GM21360 (cell line): ENCODE results near the gene CNGB1.
"Not testable (repeated sequence)": the region's sequence is repeated elsewhere in the genome, so short reads cannot be mapped to it uniquely, and the experiment has no call there.

Source experiments
- ATAC-seq: cut with Tn5 transposase; IDR thresholded peaks from one replicate; pipeline ENCODE4 v1.9.1; 2021; ENCODE audit warnings: mild to moderate bottlenecking, moderate library complexity; ENCODE audit not compliant: unreplicated experiment

Gene CNGB1

DNA sequence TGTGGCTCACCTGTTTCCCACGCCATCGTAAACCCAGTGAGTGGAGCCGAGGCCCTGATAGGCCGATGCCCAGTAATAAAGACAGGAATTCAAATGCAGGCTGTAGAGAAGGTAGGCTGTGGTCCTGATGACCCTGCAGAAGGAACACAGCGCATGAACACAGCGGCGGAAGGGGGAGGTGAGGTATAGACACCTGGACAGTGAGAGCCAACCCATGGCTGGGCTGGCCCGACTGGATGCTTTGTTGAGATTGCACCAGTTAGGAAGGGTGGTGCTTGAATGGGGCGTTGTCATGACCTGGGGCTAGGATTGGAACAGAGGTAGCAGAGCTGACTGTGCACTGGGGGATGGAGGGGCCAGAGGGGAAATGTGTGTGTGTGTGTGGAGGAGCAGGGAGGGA is 59.2 kb downstream of the CNGB1 start:
- no peak for ATAC-seq

GRCh38 chr16:57910696-57911095 is 60.2 kb downstream of the CNGB1 start:
- no peak for ATAC-seq

- ATAC-seq: no peak
These were observed 62.4 kb downstream of the CNGB1 start for GRCh38 chr16:57908409-57908987.

DNA sequence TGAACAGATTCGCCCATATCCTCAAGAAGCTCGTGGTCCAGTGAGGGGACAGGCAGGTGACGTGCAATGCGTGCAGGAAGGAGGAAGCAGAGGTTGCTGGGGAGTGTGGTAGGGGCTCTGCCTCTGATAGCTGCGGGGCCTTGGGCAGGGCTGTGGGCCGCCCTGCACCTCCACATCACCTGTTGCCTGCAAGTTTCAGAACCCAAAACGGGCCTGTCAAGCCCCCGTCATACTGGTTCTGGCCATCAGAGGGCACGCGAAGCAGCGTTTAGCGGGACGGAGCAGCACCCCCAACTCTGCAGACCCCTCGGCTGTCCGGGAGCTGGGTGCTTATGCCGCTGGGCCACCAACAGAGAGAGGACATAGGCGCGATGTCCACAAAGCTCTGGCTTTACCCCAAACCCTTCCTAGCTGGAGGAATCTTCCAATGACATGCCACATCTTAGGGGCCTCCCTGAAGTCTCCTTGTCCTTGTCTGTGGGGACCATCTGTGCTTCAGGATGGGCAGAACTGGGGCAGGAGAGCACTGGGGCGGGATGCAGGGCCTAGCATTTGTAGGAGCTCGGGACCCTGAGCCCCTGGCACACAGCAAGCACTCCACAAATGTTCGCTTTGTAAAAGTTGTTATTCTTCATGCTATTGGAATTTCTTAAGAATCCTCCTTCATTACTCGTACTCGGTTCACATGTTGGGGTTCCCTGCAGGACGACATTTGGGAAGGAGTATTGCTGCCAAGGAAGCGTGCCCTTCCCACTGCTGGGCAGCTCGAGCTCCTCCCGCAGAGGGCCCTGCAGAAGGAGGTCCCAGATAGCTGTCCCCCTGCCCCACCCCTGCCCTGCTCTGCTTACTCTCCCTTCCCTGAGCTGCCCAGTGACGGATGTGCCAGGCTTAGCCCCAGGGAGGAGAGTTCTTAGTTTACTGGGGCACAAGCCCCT is 64.3 kb downstream of the CNGB1 start:
- ATAC-seq: no peak

DNA sequence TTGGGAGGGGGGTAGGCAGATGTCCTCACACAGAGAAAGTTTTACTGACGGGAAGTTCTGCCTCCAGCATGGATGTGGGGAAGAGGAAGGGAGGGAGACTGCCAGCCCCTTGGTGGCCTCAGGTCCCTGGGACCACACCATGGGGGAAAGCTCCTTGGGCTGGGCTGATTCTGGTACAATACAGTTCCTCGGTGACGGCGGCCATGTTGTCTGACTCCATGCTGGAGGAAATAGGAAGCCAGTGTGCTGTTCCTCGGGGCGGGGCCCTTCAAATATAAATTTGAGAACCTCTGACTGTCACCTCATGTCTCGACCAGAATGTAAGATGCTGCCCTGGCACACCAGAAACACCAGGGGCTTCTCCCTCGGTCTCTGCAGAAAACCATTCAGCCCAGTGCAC is 66.8 kb downstream of the CNGB1 start:
- ATAC-seq: no peak

DNA sequence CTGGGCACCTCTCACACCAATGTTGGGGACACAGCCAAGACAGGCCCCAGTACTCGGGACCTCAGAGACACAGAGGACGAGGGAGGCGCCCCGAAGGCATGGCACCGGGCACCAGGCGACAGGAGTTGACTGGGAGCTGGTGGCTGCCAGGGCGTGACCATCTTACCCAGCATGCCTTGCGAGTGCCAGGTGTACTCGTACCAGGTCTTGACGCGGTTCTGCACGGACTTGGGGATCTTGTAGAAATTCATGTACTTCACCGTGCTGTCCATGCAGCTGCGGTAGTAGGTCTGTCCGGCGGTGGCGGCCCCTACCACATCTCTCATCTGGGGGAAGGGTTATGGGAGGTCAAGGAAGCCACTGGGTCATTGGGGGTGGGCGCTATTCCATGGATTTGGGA is 67.3 kb downstream of the CNGB1 start:
- no peak for ATAC-seq

GRCh38 chr16:57901480-57902069 is 69.4 kb downstream of the CNGB1 start:
- ATAC-seq: no peak

DNA sequence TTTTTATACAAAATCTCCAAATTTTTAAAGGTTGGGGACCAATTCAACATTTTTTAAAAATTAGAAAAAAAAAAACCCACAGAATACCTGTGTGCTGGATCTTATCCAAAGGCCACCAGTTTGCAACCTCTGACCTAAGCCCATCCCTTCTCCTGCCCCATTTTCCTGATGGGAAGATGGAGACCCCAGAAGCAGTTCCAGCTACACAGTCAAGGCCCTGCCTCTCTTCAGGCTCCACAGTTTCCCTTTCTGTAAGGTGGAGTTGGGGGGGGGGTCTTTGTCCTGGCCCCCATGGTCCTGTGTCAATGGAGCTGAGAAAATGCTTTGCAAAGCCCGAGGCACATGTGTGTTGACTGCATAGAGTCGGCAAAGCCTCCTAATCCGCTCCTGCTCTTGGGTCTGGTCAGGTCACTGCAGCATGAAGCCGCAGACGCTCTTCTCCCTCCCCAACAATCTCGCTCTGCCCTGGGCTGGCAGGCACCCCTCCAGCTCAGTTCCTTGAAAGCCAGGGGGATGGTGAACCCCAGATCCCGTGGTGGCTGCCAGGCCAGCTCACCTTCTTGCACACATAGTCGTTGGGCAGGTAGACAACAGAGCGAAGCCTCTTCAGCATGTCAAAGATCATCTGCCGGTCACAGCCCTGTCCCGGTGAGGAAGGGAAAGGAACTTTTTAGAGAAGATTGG is 70.0 kb downstream of the CNGB1 start:
- no peak for ATAC-seq

DNA sequence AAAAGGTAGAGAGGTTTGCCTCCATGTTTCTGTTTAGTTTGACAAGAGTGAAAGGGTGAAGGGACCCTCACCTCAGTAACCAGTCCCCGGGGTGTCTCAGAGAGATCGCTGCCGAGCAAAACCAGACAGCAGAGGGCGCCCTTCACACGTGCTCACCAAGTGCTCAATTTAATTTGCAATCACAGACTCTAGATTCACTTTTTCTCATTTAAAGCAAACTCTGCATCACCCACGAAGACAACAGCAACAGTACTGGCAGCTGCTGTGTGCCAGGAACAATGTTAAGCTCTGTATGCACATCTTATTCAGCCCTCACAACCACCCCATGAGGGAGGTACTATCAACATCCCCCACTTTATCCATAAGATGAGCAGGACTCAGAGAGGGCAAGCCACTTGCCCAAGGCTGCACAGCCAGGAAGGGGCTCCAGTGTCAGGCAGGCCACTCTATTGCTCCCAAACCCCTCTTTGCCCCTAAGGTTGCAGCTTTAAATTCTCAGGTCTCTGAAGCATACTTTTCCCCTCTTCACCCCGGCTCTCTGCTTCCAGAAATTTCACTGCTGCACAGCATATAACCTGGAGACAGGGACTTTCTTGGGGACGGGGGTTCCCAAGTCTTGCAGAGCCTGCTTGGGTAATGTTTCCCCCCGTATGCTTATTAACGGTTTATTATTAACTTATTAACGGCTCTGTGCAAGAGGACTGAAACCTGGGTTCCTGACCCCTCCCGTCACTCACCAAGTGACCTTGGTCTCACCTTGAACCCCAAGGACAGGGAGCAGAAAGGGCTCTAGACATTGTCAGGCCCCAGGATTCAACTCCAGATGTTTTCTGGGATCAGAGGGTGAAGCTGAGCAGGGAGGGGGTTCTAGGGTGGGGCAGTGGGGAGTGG is 70.9 kb downstream of the CNGB1 start:
- ATAC-seq: no peak

DNA sequence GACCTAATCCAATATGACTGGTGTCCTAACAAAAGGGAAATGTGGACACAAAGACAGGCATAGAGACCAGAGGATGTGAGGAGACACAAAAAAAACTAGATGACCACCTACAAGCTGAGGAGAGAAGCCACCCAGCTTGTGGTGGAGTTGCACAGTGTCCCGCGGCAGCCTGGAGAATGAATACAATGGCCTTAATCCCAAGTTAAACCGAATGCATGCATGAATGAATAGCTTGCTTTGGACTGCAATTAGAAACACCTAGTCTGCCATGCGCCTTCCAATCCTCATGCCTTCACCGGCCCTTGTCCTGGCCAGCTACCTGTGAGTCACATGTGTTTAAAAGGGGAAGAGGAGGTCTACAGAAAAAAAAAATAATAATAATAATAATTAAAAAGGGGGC is 72.0 kb downstream of the CNGB1 start:
- ATAC-seq: no peak

DNA sequence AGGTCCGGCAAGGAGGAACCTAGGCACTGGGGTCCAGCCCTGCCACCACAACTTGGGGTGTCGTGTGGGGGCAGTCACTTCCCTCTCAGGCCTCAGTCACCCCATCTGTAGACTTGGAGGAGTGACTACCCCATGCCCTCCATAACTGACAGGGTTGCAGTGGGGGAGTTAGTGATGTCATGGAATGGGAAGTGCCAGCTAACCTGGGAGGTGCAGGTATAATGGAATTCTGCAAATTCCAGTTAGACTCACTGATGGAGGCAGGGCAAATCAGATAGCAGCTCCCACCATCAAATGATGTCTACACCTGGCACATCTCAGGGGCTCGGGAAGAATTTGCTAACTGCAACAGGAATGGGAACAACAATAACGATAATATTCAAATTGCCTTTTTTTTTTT is 72.9 kb downstream of the CNGB1 start:
- no peak for ATAC-seq

- ATAC-seq: no peak
These were observed 73.7 kb downstream of the CNGB1 start for GRCh38 chr16:57897053-57897784.

DNA sequence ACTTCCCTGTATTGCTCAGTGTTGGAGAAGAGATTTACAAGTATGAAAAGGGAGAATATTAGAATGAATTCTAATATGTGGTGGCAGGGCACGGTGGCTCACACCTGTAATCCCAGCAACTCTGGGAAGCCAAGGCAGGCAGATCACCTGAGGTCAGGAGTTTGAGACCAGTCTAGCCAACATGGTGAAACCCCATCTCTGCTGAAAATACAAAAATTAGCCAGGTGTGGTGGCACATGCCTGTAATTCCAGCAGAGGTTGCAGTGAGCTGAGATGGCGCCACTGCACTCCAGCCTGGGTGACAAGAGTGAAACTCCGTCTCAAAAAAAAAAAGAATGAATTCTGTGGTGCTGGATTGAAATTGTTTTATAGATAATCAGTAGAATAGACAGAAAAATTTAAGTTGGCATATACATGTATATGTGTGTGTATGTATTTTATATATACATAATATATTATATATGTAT is 75.8 kb downstream of the CNGB1 start:
- not testable (repeated sequence) for ATAC-seq

- ATAC-seq: no peak
These were observed 76.4 kb downstream of the CNGB1 start for GRCh38 chr16:57894390-57895080.

GRCh38 chr16:57893559-57894389 is 77.2 kb downstream of the CNGB1 start:
- no peak for ATAC-seq

DNA sequence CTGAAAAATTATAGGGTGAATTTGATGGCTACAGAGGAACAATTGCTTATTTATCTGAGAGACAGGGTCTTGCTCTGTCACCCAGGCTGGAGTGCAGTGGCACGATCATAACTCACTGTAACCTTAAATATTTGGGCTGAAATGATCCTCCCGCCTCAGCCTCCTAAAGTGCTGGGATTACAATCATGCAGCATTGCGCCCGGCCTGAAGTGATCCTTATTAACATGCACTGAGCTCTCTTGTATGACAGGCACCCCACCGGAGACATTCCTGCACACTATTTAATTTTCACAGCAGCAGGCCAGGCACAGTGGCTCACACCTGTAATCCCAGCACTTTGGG is 77.7 kb downstream of the CNGB1 start:
- ATAC-seq: no peak

GRCh38 chr16:57892447-57893096 is 78.4 kb downstream of the CNGB1 start:
- no peak for ATAC-seq

DNA sequence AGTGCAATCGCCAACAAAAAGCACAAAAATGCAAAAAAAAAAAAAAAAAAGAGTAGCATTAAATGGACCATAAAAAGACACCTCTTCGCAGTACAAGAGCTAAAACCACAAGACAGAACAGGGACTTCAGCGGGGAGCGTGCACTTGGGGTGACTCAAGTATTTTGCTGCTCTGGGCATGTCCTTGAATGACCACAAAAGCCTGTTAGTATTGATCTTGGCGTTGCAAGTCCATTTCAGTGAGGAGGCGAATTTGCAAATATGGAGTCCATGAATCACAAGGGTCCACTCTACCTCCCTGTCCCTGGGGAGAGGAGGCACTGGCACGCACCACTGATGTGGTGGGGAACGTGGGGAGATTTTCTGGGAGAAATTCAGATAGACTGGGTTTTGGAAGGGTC is 78.9 kb downstream of the CNGB1 start:
- ATAC-seq: no peak
